ENCODE data around the gene NRXN3.

Gene NRXN3

DNA sequence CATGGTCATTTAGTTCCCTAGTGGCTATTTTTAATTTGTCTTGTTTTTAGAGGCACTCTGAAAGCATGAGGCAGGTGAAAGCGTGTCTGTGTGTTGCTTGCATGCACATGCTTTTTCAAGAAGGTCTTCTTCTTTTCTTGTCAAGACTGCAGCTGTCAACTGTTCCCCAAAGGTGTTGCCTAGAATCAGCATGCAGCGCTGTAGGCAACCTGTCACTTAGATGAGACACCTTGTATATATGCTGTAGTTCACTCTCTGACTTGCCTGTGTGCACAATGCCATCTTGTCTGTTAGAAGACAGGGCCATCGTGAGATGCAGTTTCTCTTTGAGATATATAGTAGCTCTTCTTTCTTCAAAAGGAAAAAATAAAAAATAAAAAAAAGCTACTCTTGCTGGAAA is 1155.4 kb downstream of the NRXN3 start:
- no peak for DNase-seq

DNA sequence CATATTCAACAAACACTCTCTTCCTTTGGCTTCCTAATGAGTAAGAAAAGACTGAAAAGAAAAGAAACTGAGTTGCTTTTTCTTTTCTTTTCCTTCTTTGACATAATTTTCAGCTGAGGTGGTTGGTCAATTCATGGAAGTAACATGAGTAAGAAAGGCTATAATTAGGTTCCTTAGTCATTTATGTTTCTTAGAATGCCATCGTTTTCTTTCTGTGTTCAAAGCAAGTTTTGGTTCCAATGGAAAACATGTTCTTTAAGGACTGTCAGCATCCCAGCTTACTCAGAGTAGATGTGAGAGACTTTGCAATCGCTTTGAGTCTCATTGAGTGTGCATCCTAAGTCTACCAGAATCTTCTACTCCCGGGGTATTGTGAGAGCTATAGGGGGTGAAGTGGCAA is 1158.7 kb downstream of the NRXN3 start:
- peak; percentile 20 for DNase-seq

DNA sequence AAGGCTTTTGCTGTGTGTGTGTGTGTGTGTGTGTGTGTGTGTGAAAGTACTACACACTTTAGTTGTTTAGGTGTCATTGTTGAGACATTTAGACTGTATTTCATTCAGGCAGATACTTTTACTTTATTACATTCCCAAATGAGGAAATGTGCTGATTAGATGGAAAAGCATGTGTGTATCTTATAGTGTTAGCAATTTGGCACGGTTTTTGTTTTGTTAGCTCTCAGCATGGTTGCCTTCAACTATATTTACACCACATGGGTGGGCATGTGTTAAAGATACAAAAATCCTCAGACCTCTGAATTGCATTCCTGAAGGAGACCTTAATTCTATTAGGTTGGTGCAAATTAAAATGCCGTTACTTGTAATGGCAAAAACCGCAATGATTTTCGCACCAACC is 1161.7 kb downstream of the NRXN3 start:
- peak; percentile 8 for DNase-seq

DNA sequence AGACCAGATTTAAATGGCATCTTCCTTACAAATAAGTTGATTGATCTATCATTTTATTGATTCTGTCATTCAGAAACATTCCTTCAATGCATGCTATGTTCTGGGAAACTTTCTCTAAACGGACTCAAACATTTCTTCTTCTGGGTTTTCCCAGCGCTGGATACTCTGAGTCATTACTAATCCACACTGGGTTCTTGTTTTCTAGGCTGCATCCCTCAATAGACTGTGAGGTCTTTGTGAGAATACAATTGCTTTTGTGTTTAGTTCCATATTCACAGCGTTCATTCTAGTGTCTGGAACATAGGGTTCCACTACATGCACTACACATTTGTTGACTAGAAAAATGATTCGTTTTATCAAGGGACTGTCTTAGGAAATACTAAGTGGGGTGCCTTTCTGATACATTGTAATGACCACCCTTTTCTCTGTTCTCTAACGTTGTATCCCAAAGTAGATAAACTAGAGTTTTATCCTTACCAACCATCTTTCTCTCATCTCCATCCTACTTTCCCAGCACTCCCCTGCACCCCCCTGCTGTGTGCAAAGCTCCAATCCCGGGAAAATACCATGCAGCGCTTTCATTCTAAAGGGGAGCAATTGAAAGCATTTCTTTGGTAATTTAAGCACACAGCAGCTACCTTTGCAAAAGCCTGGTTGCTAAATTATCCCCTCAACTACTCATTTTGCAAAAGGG is 1162.5 kb downstream of the NRXN3 start:
- DNase-seq: no peak

DNA sequence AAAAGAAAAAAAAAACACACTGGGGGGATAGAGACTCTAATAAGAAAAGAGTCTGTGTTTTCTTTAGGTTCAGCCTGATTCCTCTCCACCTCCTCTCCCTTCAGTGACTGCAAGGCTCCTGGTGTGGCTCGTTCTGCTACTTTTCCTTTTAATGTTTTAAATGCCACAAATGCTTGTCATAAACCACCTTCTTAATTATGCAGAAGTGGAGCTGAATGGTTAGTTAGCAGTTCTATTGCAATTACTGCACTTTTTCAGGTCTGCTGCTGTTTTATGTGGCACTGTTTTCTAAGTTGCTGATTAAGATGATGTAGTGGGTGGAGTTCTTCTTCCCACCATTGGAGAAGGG is 1163.0 kb downstream of the NRXN3 start:
- DNase-seq: no peak

DNA sequence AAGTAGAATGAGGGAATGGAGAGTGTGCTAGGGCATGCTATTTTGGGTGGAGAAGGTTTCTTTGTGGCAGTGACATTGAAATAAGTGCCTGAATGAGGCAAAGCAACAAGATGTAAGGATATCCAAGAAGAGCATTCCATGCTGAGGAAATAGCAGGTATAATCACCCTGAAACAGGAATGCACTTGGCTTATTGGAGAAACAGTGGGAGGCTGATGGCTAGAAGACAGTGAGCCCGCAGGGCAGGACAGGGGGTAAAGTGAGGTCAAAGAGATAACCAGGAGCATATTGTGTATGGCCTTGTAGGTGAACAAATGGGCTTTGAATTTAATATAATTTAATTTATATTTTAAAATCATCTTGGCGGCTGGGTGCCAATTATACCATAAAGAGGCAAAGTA is 1164.1 kb downstream of the NRXN3 start:
- no peak for DNase-seq

DNA sequence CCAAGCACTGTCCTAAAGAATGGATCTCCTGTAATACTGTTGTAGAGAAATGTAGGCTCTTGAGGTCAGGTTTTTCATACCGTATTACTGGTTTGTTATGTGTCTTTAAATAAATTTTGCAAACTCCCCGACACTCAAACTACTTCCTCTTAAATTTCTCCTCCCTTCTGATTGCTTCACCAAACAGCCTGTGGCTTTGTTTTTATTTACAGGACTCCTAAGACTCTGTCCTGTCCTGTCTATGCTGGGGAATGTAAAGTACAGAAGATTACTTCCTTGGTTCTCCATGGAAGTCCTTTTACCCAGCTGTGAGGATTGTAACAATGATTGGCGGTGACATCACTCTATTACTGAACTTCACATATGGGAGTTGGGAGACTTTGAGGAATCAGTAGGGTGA is 1167.6 kb downstream of the NRXN3 start:
- no peak for DNase-seq

DNA sequence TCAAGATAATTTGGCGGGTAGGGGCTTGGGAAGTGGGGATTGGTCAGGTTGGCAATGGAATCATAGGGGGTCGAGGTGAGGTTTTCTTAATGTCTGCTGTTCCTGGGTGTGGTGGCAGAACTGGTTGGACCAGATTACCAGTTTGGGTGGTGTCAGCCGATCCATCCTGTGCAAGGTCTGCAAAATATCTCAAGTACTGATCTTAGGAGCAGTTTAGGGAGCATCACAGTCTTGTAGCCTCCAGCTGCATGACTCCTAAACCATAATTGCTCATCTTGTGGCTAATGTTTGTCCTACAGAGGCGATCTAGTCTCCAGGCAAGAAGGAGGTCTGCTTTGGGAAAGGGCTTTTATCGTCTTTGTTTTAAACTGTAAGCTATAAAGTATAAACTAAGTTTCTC is 1172.8 kb downstream of the NRXN3 start:
- no peak for DNase-seq

DNA sequence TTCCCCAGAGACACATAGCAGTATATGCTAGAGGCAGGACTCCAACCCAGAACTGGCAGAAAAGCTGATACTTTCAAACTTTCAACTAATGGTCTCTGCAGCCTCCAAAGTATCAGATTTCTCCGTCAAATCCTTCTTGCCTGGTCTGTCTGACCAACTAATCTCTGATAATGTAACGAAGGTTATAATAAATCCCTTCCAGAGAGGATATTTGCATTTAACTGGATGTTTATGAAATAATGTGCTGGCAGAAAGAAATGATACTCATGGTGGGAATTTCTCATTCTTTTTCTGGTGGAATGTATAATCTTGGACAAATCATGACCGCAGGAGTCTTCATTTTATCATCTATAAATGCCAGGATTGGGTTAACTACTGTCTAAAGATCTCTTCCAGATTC is 1180.8 kb downstream of the NRXN3 start:
- no peak for DNase-seq

DNA sequence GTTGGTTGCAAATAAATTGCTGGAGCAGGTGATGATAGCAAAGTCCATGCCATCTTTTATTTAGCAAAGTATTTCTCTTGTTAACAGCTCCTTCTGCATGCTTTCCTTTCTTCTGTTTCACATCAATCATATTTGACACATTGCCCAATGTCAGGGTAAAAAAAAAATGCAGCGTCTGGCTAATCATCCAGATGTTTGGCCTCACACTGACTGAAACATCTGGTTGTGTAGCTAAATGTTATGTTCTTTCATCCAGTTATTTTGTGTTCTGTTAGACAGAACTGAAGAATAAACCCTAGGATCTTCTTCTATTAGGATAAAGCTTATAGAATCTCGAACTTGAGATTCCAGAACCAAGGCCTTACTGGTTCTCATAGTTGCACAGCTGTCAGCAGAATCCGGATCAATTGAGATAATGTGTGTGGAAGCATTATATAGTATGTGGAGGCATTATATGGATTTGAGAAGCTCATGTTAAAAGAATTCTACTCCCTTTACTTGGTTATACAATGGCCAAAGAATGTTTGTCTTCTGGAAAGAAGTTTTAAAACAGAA is 1182.0 kb downstream of the NRXN3 start:
- no peak for DNase-seq

DNA sequence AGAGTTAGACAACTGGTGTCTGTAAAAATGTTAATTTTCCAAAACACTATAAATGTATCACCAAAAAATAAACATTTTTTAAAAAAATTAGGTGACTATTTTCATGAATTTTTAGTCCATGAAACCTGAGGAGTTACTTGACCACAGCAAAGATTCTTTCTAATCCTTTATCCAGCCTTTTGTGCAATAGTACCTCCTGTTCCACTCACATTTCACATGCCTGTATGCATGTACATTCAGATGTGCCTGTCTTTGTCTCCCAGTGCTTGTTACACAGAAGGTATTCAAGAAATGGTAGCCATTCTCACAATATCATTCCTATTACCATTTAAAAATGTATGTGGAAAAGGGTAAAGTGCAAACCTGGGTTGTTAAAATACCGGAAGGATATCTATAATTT is 1184.2 kb downstream of the NRXN3 start:
- DNase-seq: no peak

DNA sequence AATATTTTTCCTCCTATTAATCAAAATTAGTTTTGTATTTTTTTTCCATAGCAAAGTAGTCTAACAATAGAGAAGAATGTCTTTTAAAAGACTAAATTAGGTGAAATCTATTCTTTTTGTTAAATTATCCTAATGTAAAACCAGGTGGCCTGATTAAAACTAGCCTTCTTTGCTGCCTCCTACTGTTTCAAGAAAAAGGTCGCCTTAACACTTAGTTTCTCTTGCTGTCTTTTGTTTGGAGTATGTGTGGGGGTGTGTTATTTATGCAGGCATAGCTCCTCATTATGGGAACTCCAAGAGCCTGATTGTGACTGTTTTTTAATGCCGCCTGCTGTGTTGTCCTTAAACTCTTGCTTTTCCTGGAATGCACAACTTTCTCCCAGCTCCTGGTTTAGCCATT is 1185.9 kb downstream of the NRXN3 start:
- DNase-seq: no peak

DNA sequence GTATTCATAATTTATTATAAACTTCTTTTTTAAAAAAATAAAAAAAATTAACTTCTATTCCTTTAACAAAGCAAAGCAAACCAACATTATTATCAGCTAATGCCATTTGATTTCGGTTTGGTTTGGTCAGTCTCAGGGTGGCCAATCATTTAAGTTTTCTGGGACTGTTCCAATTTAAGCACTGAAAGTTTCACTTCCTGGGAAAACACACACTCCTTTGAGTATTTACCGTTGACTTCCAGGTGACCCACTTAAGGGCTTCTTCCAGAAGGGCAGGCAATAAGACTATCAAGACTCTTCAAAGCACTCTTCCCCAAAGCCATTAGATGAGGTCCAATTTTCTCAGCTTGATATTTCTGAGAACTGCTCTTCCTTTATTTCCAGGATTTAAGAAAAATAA is 1187.1 kb downstream of the NRXN3 start:
- no peak for DNase-seq

DNA sequence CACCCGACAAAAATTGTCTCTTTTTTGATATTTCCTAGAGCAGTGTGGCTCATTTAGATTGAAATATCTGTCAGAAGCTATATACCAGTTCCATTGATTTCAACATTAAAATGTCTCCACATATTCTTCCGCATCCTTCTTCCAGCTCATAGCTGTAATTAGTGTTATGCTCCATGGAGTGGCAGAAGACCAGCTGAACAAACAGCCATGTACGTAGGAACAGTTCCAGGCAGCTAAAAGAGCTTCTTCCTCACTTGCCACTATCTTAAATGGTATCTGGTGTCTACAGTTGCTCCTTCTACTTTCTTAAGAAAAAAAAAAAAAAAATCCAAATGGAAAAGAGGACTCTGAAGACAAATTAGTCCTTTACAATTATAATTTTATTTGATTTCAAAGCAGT is 1193.1 kb downstream of the NRXN3 start:
- no peak for DNase-seq

DNA sequence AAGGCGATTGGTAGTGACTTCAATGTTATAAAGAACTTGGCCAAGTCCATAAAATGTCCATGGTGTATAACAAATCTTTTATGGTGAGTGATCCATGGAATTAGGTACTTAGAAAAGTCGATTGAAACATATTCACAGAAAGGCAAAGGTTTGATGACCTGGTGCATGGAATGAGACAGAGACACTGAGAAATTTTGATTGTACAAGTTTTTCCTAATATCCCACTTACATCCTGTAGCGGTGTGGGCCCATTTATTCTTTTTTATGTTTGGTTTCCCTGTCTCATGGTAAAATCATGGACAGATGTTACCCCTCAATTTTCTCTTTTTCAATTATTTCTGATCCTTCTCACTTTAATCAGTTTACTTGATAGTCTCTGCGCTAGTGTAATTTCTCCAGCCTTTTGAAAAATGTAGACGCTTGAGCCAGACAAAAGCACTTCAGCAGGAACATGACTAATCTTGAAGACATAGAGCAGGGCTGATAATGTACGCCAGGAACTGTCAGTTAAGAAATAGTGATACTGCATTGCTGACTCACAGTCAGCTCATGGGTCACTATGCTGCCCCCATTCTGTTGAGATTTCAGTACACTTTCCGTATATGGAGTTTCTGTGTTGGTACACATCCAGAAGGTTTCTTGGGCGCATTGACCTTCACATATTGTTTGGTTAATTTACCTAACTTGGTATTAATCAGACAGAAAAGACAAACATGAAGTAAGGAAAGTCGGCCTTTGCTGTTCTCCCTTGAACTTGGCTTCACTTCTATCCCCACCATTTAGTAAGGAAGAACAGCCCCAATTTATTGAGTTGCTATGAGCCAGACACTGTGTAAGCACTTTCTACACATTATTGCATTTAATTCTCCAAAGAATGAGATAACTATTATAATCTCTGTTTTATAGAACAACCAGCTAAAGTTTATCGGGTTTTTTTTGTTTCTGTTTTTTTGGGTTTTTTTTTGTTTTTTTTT is 1199.5 kb downstream of the NRXN3 start:
- peak; percentile 87 for DNase-seq

DNA sequence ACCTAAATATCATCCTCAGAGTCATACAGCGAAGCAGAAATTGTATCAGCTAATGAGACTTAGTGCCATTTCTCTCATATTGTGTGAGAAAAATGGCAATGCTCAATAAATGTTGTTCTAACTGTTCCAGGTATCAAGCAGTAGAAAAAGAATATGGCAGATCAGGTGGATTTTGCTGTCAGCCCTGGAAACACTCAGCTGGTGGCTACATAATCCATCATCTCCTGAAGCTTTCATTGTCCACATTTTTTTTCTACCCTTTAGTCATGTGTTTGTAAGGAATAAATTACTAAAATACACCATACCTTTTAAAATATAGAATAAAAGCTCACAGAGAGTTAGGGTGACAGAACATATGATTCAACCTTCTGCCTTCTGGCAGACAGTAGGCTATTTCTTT is 1200.8 kb downstream of the NRXN3 start:
- no peak for DNase-seq

DNA sequence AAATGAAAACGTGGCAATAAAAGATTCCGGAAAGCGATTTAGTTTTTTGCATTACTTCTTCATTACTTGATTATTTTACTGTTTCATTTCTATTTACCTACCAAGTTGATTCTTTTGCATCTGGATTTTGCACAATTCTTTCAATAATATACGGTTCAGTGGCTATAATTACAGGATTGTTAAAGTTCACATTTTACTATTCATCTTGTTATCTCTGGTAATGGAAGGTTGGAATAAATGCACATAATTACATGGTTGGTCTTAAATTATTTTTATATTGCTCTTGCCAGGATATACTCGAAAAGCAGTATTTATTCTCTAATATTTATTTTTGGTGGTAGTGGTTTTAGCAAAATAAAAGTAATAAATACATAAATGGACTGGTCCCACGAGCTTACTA is 1203.3 kb downstream of the NRXN3 start:
- no peak for DNase-seq

DNA sequence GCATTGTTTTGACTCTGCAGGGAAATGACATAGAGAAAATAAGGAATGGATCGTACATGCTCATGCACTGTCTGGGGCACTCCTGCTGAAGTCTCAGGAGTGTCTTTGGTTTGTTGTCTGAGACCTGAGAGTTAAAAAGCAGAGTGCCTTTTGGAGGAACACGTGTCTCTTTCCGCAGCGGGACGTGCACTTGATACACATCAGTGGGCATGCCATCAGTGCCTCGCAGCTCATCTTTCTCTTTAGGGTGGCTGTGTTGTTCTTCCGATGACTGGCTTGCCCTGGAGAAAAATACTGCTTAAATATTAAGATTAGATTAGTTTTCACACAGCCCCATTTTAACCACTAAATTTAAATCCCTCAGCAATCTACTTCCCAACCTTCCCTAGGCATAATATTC is 1205.2 kb downstream of the NRXN3 start:
- DNase-seq: no peak

DNA sequence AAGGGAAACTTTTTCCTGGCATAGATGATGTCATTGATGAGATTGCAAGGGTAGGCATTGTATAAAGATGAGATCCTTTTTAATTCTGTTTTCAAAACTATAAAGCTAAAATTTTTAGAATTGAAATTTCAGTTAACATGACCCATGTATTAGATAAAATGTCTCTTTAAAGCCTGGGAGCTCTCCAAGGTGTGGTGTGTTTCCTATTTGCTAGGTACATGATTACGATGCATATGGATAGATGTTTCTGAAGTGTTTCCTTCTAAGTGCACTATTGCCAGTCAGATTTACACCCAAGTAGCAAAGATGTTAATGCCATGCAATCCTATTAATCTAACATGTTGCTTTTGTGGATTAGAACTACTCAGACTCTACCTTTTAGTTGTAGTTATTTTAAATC is 1206.4 kb downstream of the NRXN3 start:
- no peak for DNase-seq

DNA sequence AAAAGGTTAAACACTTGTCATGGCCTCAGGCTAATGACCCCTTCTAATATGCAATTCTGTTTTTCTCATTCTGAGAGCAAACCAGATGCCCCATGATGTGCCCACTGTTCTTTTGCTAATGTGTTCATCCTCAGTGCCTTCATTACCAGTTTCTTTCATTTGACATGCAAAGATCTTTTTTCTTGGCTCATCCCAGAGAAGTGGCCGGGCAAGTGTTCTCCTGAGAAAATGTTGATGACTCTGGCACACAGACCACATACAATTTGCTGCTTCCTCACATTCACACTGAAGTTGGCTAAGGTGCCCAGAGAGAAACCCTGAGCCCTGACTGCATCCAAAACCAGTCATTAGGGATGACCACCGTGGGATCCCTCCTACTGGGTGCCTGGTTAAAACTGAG is 1207.8 kb downstream of the NRXN3 start:
- no peak for DNase-seq

DNA sequence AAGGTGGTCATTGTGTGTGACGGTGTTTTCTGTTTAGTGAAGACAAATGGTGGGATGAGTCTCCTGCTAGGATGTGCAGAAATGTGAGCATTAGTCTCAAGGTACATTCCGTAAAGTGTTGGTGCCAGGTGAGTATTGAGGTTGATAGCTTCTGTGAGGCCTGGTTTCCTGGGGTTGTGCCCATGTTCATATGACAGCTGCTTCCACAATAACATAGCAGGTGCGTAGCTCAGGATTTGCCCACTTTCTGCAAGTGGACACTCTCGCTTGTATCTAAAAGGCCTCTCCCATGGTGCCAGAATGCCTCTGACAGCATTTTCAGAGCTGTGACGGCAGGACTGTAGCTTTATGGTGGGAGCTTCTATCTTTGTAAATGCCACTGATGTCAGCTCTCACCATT is 1209.1 kb downstream of the NRXN3 start:
- no peak for DNase-seq

DNA sequence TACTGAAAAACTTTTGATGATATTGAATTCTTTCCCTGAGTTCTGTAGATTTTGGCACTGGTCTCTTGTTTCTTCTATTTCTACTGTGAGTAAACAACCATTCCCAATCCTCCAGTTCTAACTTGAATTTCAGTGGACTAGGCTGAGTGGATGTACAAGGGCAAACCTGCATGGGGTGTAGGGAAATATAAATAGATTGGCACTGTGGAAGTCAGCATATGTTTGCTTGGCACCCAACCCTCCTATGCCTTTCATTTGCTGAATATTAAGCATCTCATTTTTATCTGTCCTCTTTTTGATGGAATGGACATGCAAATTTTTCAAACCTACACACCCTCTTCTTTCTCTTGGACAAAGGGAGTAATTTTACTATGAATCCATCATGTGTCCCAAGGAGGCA is 1212.9 kb downstream of the NRXN3 start:
- DNase-seq: no peak

DNA sequence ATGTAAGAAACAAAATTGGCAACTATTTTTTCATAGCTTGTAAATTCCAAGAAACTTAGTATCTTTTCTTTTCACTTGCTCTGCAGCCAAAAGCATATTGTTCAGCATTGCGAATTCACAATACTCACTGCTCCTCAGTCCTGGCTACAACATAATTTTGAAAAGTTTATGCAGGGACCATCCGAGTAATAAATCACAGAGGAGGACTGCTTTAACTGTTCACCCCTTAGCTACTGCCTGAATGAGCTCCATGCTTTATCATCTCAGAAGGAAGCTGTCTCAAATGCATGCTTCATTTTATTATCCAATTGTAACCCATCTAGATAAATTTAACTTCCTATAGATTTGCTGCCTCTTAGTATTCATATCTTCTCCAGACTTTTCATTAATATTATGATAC is 1213.3 kb downstream of the NRXN3 start:
- DNase-seq: no peak

DNA sequence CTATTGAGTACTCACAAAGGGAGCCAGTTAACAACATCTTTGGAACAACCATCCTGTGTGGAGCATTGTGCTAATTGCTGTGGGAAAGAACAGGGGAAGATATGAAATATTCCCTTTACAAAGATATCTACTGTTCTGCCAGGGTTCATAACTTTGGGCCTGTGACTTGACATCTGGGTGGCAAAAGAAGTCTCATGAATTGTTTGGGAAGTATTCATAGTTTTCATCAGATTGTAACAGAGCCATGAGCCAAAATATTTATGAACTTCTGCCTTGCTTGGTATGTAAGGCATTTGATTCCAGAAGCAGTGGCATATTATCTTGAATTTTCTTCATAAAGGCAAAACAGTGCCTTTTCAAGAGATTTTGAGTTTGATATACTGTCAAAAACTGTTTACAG is 1224.9 kb downstream of the NRXN3 start:
- DNase-seq: peak; percentile 69

All from fibroblast of skin of right biceps (primary cell).